Type B pancreatic cell (in vitro differentiated cells): Measurements from ENCODE around the gene SPSB4. TPM values are rescaled to one million over a fixed set of nuclear protein-coding genes. Genes with fewer than 3 reads are reported as not detected.

Experiments
- DNase-seq: peaks from one replicate; pipeline ENCODE4 v3.0.0; 2021; ENCODE audit warnings: mixed read lengths; ENCODE audit not compliant: unreplicated experiment; ENCODE audit errors: extremely low spot score
- H3K27ac Mint-ChIP-seq: 2 replicates; pipeline ENCODE4 v1.8.0; 2021; ENCODE audit warnings: mild to moderate bottlenecking, mixed read lengths
- H3K27me3 Mint-ChIP-seq: 2 replicates; pipeline ENCODE4 v1.8.0; 2021; ENCODE audit warnings: mixed read lengths
- H3K36me3 Mint-ChIP-seq: 2 replicates; pipeline ENCODE4 v1.8.0; 2021; ENCODE audit warnings: mixed read lengths
- H3K4me1 Mint-ChIP-seq: one replicate; pipeline ENCODE4 v1.8.0; 2021; ENCODE audit warnings: mixed read lengths; ENCODE audit not compliant: unreplicated experiment
- H3K4me3 Mint-ChIP-seq: 2 replicates; pipeline ENCODE4 v1.8.0; 2021; ENCODE audit warnings: mild to moderate bottlenecking, mixed read lengths
- H3K9me3 Mint-ChIP-seq: 2 replicates; pipeline ENCODE4 v1.8.0; 2021; ENCODE audit warnings: mixed read lengths
- CTCF ChIP-seq: fragments of 200-600 bp; sonication (generic); conservative IDR thresholded peaks from 2 replicates; pipeline ENCODE4 v1.5.0; 2021; ENCODE audit warnings: antibody characterized with exemption, mild to moderate bottlenecking
- total RNA-seq: library from RNA; stranded (reverse); gene quantifications from 2 replicates; pipeline ENCODE4 v1.2.1, GENCODE V29; 2021; ENCODE audit warnings: low replicate concordance

SPSB4 gene
- total RNA-seq, 1 donor from 2014 or later = 23.8 TPM

- Mint-ChIP-seq H3K4me1 (peaks cover 63% of the 10 kb centered on the region), H3K27me3 (no peaks in the 10 kb centered on the region), H3K36me3 (no peaks in the 10 kb centered on the region), H3K27ac (no peak overlapping the region), H3K4me3 (no peak overlapping the region), H3K9me3 (no peaks in the 10 kb centered on the region)
- no peak for DNase-seq
- no peak for TF ChIP-seq CTCF
These were observed 27.1 kb downstream of the SPSB4 start for GRCh38 chr3:141078200-141078599.

GRCh38 chr3:141080431-141080830 lies 29.3 kb downstream of the SPSB4 start:
- Mint-ChIP-seq H3K4me1 (peaks cover 64% of the 10 kb centered on the region), H3K27me3 (no peaks in the 10 kb centered on the region), H3K27ac (no peak overlapping the region), H3K36me3 (no peaks in the 10 kb centered on the region), H3K4me3 (no peak overlapping the region), H3K9me3 (no peaks in the 10 kb centered on the region)
- no peak for DNase-seq
- no peak for TF ChIP-seq CTCF

GRCh38 chr3:141081141-141081795 lies 30.1 kb downstream of the SPSB4 start:
- TF ChIP-seq CTCF = no peak
- no peaks in the 10 kb centered on the region for H3K36me3 Mint-ChIP-seq
- H3K4me3 Mint-ChIP-seq = no peak overlapping the region
- H3K4me1 Mint-ChIP-seq = peaks cover 68% of the 10 kb centered on the region
- no peaks in the 10 kb centered on the region for H3K9me3 Mint-ChIP-seq
- DNase-seq = no peak
- H3K27ac Mint-ChIP-seq = peak overlapping the region; percentile 53
- no peaks in the 10 kb centered on the region for H3K27me3 Mint-ChIP-seq

- H3K4me1 Mint-ChIP-seq = peaks cover 68% of the 10 kb centered on the region
- no peak for TF ChIP-seq CTCF
- peak overlapping the region; percentile 49 for H3K4me3 Mint-ChIP-seq
- no peaks in the 10 kb centered on the region for H3K9me3 Mint-ChIP-seq
- no peak for DNase-seq
- H3K27ac Mint-ChIP-seq = peak overlapping the region; percentile 39
- H3K36me3 Mint-ChIP-seq = no peaks in the 10 kb centered on the region
- H3K27me3 Mint-ChIP-seq = no peaks in the 10 kb centered on the region
These were observed 30.9 kb downstream of the SPSB4 start for GRCh38 chr3:141082064-141082463.

- no peak for TF ChIP-seq CTCF
- Mint-ChIP-seq H3K36me3 (no peaks in the 10 kb centered on the region), H3K27ac (peak overlapping the region; percentile 61), H3K4me3 (no peak overlapping the region), H3K9me3 (no peaks in the 10 kb centered on the region), H3K27me3 (no peaks in the 10 kb centered on the region), H3K4me1 (peaks cover 66% of the 10 kb centered on the region)
- DNase-seq = no peak
These were observed 32.1 kb downstream of the SPSB4 start for GRCh38 chr3:141083226-141083625.
